Measurements from ENCODE around the gene MTERF4.

MTERF4 gene

DNA sequence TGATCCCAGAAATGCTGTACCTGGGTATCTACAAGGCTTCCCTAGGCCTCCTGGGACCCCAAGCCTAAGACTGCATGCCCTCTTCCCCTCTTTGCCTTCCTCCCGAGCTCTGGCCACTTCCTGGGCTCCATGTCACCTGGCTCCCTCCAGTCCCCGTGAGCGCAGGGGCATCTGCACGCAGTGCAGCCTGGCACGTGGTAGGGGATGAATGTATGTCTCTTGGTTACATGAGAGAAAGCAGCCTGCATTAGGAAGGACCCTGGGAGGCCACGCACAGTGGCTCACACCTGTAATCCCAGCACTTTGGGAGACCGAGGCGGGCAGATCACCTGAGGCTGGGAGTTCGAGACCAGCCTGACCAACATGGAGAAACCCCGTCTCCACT is 31.3 kb upstream of the MTERF4 start:
- DNase-seq = no peak

DNA sequence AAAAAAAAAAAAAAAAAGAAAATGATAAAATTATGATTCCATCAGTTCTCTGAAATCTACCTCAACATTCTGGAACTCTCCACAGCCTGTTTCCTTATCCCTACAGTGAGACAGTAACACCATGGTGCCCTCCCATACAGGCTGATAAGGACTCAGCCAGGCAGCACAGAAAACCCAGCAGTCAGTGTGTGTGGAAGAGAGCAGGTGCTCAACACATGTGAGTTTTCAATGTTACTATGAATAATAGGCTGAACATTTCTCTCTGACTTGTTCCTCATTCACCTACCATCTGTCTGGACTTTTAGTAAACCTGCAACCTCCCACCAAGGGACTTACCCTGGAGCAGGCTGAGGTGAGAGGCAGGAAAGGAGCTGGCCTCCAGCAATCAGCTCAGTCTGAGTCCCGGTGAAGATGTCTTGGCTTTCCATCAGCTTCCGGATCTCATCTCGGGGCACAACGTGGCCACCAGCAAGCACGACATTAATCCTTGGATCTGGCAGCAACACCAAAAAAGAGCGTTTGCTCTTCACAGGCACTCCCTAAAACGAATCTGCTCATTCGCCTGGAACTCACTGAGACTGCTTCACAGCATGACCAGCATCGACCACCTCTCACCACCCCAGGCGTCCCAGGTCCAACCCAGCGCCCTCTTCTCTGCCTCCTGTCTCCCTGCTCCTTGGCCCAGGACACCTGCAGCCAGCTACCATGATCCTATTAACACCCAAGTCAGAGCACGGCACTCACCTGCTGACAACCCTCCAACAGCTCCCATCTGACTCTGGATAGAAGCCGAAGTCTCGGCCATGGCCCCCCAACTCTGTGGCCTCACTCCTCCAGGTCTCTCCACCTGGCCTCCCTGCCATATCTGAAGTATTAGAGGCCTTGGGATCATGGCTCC is 30.7 kb upstream of the MTERF4 start:
- no peak for DNase-seq

DNA sequence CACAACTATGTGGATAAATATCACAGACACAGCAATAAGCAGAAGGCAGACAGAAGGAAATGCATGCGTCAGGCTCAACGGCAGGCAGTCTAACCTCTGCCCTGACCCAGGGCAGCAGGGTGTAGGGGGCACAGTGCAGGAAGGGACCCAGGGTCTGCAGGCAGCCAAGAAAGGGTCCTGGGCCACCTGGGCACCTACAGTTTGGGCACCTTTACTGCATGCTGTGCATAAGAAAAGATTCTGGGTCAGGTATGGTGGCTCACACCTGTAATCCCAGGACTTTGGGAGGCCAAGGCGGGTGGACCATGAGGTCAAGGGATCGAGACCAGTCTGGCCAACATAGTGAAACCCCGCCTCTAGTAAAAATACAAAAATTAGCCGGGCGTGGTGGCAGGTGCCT is 29.4 kb upstream of the MTERF4 start:
- DNase-seq = no peak

GRCh38 chr2:241130316-241130715 is 28.2 kb upstream of the MTERF4 start:
- DNase-seq = no peak

DNA sequence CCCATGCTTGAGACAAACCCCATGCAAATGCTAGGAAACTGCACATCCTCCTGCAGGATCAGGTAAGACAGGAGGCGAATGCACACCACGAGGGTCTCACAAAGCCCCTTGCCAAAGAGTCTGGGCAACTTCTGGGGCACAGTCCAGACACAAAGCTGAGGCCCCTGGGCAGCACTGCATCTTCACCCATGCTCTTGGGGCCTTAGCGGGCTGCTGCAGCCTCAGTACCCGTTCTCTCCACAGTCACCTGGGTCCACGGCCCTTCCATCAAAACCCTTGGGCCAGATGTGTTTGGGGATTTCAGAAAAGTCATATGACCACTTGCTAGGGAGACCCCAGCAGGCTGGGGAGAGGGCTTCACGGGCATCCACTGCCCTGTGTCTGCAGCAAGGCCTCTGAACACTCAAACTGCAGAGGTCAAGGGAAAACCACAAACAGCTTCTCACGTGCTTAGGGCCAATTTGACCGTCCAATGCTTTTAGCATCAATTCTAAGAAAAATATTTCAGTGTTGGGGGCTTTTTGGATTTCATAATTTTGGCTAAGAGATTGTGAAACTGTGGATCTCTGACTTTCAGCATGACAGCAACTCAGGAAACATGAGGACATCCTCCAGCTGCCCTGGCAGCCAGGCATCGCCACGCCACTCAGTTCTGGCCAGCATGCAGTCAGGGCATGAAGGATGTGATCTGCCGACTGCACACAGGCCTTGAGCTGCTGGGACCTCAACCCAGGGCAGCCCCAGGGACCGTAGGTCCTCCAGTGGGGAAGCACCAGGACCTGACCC is 27.2 kb upstream of the MTERF4 start:
- DNase-seq = no peak

DNA sequence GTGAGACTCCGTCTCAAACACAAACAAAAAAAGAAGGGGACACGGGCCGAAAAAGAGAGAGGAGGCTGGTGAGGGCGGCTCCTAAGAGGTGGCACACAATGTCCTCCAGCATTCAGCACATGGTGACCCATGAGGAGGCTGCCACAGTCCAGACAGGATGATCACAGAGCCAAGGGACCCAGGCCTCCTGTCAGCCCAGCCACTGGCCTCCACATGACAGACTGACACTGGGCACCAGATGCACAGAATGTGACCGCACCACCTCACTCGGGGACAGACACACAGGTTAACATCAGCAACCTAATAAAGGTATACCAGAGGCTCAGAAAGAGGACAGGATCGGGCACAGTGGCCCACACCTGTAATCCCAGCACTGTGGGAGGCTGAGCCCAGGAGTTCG is 26.2 kb upstream of the MTERF4 start:
- no peak for DNase-seq

DNA sequence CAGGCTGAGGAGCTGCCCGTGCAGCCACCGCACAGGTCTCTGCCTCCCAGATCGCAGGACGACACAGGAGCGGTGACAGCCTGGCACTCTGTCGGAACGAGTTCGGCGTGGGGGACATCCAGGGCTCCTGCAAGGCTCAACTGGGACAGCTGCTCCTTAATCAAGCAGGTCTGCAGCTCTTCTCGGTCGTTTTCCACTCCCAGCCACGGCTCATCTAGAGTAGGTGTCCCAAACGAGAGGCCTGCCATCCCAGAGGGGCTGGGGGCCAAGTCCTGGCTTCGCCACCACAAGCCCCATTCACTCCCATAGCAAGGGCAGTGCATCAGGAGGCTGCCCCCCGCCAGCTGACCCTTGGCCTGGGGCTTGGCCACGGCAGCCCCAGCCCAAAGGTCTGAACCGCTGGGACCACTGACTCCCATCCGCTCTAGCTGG is 24.7 kb upstream of the MTERF4 start:
- DNase-seq = no peak

- no peak for DNase-seq
These were observed 24.1 kb upstream of the MTERF4 start for GRCh38 chr2:241126201-241126611.

GRCh38 chr2:241125626-241126025 is 23.5 kb upstream of the MTERF4 start:
- DNase-seq = no peak

- no peak for DNase-seq
These were observed 21.9 kb upstream of the MTERF4 start for GRCh38 chr2:241123816-241124536.

DNA sequence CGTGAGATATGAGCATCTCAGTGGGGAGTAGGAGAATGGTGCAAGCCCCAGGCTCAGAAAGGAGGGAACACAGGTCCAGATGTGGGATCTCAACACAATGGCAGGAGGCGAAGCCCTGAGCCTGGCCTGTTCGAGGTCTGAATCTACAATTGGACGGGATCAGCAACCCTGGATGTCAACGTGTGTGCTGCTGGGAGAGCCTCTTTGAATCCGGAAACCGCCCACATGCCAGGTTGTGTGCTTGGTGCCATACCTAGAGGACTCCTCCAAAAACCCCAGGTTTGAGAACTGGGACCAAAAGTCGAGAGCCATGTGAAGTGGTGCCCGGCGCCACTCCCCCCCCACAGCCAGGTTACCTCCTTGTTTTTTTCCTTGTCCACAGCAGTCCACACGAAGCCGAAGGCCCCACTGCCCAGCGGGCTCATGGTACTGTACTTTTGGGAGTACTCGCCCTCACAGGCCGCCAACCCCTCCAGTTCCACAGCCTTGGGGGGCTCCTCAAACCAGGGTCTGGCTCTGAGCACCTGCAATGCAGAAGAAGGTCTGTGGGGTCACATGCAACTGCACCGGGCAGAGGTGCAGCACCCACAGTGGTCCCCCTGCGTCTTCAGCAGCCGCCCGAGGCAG is 20.4 kb upstream of the MTERF4 start:
- DNase-seq = no peak

- DNase-seq = no peak
These were observed 18.9 kb upstream of the MTERF4 start for GRCh38 chr2:241121008-241121407.

GRCh38 chr2:241120440-241120839 is 18.4 kb upstream of the MTERF4 start:
- DNase-seq = no peak

- no peak for DNase-seq
These were observed 16.8 kb upstream of the MTERF4 start for GRCh38 chr2:241118737-241119505.

DNA sequence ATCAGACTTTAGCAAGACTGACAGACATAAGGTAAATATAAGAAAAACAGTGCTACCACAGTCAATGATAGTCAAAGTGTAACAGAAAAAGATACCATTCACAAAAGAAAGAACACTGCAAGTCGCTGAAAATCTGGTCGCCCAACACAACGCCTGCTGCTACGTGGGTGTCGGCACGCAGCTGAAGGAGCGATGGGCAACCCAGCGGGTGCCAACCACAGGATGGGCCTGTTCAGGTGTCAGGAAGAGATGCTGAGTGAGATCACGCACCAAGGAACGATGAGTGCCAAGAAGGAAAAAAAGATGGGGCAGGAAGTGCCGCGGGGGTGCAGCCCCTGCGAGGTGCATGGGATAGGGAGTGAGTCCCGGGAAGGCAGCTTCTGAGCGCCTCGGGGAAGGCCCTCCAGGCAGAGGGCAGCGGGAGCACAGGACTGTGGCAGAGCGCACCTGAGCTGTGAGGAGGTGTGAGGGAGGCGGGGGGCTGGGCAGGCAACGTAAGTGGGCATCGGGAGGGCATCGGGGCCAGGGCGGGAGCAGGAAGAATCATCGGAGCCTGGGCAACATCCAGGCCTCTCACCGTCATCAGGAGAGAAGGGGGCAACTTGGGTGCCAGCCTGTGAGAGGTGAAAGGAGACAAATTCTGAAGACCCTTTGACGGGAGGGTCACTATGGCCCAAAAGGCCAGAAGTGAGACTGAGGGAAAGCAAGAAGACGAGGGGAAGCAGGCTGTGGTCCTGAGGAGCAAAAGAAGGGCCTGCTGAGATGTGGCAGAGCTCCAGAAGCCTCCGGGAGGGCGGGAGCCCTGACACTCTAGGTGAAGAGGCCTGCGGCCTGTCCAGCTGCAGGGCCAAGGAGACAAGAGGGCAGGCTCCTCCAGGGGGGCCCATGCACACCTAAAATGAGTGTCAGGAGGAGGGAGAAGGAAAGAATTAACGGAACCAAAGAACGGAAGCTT is 14.8 kb upstream of the MTERF4 start:
- DNase-seq = no peak

DNA sequence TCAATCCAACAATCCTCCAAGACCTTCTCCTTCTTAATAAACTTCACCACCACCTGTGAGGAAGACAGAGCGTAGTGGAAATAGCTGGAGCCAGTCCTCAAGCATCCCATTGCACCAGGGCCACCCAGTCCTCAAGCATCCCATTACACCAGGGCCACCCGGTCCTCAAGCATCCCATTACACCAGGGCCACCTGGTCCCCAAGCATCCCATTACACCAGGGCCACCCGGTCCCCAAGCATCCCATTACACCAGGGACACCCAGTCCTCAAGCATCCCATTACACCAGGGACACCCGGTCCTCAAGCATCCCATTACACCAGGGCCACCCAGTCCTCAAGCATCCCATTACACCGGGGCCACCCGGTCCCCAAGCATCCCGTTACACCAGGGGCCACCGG is 13.3 kb upstream of the MTERF4 start:
- no peak for DNase-seq

- no peak for DNase-seq
These were observed 12.7 kb upstream of the MTERF4 start for GRCh38 chr2:241114836-241115235.

- DNase-seq = no peak
These were observed 10.5 kb upstream of the MTERF4 start for GRCh38 chr2:241112592-241112991.

GRCh38 chr2:241112046-241112445 is 10.0 kb upstream of the MTERF4 start:
- no peak for DNase-seq

GRCh38 chr2:241111440-241111805 is 9.3 kb upstream of the MTERF4 start:
- DNase-seq = no peak

Measured in NCI-H1930 (cell line).